GM19239 (cell line): ENCODE data around the gene NMB.
"Not testable (repeated sequence)": the region's sequence is repeated elsewhere in the genome, so short reads cannot be mapped to it uniquely, and the experiment has no call there.

Experiments
- DNase-seq: peaks from one replicate; pipeline ENCODE4 v3.0.0; 2011; ENCODE audit warnings: low spot score; ENCODE audit not compliant: insufficient read length
- FAIRE-seq: peaks from 2 replicates; lab custom pipeline; 2011; peaks lifted over from hg19 to GRCh38; lab: Jason Lieb, UNC

Gene NMB

DNA sequence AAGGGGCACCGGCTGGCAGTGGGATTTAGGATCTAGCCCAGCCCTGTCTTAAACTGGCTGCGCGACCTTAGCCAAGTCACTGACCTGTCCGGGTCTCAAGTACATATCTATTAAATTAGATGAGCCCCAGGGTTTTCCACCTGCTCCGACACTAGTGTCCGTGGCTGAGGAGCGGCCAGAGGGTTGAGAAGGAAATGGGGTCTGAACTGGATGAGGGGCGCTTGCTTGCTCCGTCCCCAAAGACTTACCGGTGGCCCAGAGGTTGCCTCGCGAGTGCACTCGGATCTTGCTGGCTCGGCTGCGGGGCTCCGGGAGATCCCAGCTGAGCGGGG is 285 bp downstream of the NMB start:
- FAIRE-seq (no peak), DNase-seq (no peak)

DNA sequence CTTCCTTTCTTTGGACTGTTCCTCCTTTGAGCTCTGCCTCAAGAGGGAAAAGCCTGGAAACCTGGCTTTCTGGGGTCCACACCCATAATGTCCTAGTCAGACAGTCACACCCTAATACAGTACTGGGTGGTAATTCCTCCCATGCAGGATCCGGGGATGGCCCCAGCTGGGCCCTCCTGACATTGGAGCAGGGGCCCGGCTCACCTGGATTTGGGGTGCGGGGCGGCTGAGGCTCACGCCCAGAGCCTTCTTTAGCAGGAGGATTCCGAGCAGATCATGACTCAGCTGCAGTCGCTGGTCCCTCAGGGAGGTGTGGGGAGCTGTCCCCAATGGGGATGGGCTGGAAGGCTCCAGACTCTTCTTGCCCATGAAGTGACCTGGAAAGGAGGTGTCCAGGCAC is 1.0 kb downstream of the NMB start:
- DNase-seq (no peak), FAIRE-seq (no peak)

DNA sequence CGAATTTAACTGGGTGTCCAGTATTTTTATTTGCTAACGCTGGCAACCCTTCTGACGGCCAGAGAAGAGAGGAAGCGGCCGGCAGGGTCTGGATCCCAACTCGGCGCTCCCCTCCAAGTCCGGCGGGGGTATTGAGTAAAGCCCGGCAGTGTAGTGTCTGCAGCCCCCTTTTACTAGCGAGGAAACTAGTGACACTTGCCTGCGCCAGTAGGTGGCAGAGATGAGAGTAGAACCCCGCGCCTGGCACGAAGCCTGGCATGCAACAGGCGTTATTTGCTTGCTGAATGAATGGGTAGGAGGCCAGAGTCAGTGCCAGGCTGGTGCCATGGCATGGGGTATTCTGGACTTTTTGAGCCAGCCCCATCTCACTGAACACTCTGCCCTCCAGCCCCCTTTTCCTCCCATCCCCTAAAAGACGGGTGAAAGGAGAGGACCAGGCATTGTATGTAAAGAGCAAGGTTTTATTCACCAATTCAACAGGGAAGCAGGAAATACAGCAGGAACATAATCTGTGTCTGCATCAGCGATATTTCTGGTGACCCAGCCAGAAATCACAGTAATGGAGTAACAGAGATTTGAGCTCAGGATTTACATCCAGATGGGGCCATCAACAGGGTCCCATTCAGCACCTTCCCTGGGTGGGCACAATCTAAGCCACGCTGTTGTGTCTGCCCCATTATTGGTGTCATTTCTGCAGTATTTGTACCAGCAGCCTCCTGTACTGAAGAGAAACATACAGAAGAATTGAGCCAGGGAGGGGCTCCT is 3.1 kb downstream of the NMB start:
- DNase-seq (peak; percentile 45), FAIRE-seq (no peak)

DNA sequence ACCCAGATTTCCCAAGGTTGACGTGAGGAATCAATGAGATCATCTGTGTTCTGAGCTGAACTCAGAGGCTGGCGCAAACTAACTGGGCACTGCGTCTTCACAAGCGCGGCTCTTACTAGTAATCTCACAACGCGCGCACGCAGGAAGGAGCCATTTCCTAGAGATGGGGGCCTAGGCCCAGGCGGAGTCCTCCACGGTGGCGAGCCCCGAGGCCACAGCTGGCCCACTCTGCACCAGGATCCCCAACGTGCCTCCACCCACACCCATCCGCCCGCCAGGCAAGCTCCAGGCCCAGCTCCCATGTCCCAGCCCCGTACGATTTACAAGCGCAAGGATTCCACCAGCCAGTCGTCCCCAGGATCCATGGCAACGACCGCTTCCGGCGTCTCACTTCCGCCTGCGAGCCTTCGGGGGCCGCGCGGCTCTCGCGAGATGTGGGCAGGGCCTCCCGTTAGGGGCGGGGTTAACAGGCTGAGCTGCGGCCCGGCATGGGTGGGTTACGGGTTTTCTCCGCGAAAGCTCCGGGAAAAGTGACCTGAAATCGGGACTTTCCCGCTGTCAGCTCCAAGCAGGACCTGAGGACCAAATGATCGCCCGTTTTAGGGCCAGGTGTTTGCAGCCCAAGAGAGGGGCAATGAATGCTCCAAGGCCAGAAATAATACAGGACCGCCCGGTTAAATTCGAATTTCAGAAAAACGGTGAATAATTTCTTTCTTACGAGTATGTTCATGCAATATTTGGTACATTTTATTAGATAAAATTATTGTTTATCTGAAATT is 3.9 kb downstream of the NMB start, which contains the start of gene WDR73:
WDR73 (minus strand) TSS at position 374 of the 779 bp plus-strand sequence; CDS start at position 365, 9 bp downstream.
- FAIRE-seq: peak; percentile 94
- DNase-seq: peak; percentile 85

DNA sequence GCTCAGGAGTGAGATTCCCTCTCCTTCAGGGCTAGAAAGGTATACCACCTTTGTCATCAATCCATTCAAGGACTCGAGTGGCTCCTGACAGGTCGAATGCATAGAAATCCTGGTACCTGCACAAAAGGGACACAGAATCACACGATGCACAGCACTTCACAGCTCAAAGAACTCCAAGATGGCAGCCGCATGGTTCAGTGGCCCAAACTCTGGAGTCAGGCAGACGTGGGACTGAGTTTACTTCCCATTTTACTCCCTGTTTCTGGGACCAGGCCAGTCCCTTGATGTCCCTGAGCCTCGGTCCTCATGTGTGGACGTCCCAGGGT is 4.5 kb downstream of the NMB start:
- FAIRE-seq (no peak), DNase-seq (no peak)

DNA sequence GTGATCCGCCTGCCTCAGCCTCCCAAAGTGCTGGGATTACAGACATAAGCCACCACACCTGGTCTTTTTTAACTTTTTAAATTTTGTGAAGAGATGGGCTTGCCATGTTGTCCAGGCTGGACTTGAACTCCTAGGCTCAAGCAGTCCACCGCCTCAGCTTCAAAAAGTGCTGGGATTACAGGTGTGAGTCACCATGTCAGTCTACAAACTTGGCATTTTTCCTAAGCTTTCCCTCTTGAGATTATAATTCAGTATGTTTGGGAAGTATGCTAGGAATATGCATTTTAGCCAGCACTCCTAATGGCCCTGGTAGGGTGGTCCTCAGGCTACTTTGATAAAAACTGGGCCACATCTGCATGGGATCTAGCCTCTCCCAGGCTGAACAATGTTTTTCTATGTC is 8.3 kb downstream of the NMB start:
- no peak for DNase-seq
- FAIRE-seq: no peak

DNA sequence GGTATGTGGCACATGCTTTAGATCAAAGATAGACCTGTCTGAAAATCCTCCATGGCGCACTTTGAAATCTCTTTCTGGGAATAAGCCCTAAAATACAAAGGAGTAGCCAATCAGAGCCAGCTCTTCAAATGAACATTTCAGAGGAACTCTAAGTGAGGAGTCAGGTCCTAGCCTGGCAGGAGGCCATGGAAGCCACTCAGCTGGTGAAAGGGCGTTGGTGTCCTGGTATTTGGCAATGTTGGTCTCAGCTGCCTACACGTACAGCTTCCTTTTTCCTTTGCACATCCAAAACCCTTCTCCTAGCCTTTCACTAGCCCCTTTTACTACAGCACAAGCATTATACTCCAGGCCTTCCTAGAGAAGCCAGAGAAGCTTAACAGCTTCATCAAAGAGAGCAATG is 9.5 kb downstream of the NMB start:
- no peak for DNase-seq
- no peak for FAIRE-seq

DNA sequence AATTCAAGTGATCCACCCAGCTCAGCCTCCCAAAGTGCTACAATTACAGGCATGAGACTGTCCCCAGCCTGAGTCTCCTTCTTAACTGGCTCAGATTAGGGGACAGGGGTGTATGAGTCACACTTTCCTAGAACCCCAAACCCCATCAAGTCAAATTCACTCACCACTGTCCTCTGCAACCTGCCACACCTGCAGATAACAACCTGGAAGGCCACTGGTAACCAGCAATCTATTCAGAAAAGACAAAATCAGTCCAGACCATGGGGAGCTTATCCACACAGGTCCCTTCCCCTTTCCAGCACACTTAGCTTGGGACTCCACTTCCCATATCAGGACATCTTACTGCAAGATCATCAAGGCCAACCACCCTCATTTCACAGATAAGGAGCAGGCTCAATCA is 10.3 kb downstream of the NMB start:
- FAIRE-seq (no peak), DNase-seq (no peak)

DNA sequence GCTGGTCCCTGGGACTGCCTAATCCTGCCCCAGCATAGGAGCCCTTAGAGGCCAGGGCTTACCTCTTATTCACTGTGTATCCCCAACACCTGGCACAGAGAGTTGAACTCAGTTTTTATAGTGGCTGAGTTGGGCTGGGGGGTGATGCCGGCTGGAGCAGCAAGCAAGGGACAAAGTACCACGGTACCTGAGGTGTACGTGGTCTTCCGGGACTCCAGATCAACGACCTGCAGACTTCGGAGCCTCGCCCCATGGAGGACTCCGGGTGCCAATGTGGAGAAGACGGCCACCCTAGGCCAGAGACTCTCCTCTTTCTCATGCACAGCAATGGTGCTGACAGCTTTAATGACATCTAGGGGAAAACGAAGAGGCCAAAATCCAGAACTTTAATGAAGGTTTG is 12.0 kb downstream of the NMB start:
- DNase-seq (no peak), FAIRE-seq (no peak)

DNA sequence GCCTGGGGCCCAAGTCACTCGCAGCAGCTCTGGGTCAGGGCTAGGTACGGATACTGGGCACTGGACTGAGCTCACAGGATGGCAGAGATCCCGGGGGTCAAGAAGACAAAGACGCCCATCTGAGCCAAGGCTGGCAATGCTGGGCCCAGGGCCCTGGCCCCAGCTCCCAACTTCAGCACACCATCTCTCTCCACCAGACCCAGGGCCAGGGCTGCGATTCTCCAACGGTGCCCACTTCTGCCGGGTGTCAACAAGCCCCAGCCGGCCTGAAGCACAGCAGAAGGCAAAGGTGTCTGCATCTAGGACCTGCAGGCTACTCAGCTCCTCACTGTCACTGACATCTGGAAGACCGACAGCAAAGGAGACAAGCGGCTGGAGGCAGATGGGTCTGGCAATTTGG is 12.5 kb downstream of the NMB start:
- DNase-seq: no peak
- FAIRE-seq: no peak

DNA sequence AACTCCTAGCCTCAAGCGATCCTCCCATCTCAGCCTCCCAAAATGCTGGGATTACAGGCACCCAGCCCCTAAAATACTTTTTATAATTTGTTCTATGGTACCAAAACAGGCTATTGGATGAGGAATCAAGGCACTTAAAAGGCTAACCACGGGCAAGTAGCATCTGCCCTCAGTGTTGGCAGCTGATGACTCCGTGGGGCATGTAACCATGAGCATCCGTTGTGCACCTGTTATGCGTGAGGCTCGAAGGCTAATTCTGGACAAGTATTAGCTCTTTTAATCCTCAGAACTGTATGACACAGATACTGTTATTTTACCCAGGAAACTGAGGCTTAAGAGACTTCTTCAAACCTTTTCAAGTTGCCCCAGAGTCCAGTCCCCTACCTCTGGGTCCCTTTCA is 14.2 kb downstream of the NMB start:
- DNase-seq (no peak), FAIRE-seq (no peak)

DNA sequence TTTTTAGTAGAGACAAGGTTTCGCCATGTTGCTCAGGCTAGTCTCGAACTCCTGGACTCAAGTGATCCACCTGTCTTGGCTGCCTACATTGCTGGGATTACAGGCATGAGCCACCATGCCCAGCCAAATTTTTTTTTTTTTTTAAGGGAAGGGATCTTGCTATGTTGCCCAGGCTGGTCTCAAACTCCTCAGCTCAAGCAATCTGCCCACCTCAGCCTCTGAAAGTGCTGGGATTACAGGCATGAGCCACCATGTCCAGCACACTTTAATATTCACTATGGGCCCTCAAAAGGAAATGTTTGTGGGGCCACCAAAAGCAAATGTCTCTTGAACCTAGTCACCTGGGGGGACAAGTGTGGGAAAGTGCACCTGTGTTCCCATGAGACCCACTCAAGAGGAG is 15.4 kb downstream of the NMB start:
- not testable (repeated sequence) for FAIRE-seq, DNase-seq

DNA sequence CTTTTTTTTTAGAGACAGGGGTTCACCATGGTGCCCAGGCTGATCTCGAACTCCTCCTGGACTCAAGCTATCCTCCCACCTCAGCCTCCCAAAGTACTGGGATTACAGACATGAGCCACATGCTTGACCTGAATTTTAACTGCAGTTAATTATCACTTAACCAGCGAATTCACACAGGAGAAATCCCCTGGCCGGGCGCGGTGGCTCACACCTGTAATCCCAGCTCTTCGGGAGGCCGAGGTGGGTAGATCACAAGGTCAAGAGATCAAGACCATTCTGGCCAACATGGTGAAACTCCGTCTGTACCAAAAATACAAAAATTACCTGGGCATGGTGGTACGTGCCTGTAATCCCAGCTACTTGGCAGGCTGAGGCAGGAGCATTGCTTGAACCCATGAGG is 16.1 kb downstream of the NMB start:
- not testable (repeated sequence) for DNase-seq, FAIRE-seq

DNA sequence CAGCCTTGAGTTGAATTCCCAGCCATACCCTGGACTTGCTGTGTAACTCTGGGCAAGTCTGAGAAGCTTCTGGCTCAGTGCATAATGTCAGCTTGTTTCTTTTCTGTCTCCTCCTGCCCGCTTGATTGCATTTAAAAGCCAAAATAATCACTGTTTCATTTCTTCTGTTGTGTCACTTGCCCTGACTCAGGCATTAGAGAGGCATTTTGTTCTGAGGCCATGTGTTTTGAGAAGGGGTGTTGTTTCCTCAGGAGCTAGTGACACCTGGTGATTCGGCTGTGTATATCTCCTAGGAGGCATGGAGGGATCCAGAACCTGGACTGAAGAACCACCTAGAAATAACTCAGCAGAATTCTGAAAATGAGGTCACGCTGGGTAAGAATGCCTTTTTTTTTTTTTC is 19.9 kb downstream of the NMB start:
- no peak for DNase-seq
- no peak for FAIRE-seq

DNA sequence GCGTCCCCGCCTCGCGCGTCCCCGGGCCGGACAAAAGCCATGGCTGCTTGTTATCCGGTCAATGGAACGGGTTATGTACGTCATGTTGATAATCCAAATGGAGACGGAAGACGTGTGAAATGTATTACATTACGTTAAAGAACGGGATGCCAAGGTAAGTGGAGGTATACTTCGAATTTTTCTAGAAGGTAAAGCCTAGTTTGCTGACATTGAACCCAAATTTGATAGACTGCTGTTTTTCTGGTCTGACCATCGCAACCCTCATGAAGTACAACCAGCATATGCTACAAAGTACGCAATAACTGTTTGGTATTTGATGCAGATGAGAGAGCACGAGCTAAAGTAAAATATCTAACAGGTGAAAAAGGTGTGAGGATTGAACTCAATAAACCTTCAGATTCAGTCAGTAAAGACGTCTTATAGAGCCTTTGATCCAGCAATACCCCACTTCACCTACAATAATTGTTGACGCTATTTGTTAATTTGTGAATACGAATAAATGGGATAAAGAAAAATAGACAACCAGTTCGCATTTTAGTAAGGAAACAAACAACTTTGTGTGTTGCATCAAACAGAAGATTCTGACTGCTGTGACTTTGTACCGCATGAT is 23.7 kb downstream of the NMB start:
- DNase-seq (no peak), FAIRE-seq (no peak)

DNA sequence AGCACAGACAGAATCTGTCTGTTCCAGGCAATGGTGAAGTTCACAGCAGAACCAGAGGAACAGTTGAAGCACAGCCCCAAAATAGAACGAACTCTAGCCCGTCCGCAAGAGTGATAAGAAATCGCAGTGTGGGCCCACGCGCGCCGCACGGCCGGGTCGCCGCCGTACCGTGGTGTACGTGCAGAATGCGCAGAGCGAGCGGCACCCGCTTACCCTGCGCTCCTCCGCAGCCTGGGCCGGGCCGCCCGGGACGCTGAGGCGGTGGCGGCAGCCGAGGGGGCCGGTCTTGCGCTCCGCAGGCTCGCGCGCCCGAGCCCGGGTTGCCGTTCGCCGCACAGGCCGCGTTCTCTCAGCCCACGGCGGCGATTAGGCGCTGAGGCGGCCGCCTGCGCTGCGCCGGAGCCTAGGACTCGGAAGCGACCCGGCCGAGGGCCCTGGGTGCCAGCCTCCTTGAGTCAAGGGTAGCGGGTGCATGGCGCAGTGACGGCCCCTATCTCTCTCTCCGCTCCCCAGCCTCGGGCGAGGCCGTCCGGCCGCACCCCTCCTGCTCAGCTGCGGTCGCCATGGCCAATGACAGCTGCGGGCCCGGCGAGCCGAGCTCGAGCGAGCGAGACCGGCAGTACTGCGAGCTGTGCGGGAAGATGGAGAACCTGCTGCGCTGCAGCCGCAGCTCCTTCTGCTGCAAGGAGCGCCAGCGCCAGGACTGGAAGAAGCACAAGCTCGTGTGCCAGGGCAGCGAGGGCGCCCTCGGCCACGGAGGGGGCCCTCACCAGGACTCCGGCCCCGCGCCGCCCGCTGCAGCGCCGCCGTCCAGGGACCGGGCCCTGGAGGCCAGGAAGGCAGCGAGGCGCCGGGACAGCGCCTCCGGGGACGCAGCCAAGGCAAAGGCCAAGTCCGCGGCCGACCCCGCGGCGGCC is 24.4 kb downstream of the NMB start:
- FAIRE-seq (no peak), DNase-seq (peak; percentile 23)

DNA sequence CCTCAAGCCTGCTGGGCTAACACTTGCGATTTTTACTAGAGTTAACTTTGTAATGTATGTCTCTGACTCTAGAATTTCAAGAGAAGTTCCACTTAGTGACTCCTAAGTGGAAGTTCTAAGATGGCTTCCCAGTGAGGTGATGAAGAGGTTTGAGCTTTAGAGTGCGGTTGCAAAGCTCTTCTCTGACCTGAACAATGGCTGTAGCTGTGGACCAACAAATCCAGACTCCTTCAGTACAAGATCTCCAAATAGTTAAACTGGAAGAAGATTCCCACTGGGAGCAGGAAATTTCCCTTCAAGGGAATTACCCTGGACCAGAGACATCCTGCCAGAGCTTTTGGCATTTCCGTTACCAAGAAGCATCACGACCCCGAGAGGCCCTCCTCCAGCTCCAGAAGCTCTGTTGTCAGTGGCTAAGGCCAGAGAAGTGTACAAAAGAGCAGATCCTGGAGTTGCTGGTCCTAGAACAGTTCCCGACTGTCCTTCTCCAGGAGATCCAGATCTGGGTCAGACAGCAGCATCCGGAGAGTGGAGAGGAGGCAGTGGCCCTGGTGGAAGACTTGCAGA is 26.2 kb downstream of the NMB start:
- FAIRE-seq (no peak), DNase-seq (no peak)

DNA sequence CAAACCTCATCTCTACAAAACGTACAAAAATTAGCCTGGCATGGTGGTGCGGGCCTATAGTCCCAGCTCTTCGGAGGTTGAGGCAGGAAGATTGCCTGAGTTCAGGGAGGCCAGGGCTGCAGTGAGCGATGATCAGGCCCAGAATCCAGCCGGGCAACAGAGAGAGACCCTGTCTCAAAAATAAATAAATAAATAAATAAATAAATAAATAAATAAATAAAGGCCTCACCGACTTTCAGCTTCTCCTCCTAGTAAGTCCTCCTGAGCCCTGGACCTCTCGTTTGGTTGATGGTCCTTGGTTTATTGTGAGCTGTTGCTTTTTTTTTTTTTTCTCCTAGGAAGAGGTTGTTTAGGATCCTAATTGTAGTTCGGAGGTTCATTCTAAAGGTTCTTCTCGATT is 29.0 kb downstream of the NMB start:
- no peak for DNase-seq
- FAIRE-seq: no peak

DNA sequence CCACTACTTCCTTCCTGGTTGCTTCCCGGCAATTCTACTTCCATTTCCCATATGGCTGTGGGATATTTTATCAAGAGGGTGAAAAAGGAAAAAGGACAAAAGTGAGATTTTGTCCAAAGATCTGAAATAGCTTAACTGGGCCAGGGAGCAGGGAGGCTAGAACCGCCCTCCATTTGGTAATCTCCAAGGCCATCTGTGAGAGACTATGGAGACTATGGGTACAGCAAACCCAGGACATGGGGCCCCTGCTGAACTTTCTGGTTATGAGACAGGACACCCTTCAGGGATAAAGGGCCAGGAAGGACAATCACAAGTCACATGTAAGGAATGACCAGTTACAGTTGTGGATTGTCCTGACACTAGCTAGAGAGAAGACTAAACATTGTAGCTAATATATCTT is 32.9 kb downstream of the NMB start:
- FAIRE-seq (no peak), DNase-seq (no peak)

DNA sequence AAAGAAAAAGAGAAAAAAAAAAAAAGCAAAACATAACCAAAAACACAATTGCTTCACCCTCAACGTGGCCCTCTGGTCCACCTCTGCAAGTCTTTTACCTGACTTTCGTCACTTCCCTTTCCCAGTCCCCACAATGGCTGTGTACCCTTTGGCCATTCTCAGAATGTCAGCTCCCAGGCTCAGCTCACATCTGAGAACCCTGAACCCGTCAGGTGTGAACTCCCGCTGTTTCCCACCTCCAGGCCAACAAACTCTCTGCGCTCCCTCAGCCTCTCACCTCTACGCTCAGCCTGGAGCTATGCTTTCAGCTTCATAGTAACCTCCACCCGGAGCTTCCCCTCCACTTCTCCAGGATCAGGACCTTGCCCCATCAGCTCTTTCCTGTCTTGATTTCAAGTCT is 33.6 kb downstream of the NMB start:
- FAIRE-seq: no peak
- no peak for DNase-seq
